ENCODE results near the gene SKI. TPM values are rescaled to one million over a fixed set of nuclear protein-coding genes. Genes with fewer than 3 reads are reported as not detected.
"Not testable (repeated sequence)": the region's sequence is repeated elsewhere in the genome, so short reads cannot be mapped to it uniquely, and the experiment has no call there.

SKI gene
- total RNA-seq, 1 experiment from 2014 or later: 38.2 TPM

GRCh38 chr1:2324553-2325366, 96.6 kb downstream of the SKI start:
- H3K27me3 Mint-ChIP-seq (ENCODE audit: insufficient read depth, unreplicated experiment): peaks cover 4% of the 10 kb centered on the region
- peaks cover 10% of the 10 kb centered on the region for H3K9me3 Mint-ChIP-seq (ENCODE audit: unreplicated experiment)
- H3K4me3 Mint-ChIP-seq (ENCODE audit: unreplicated experiment): no peak overlapping the region
- intact Hi-C loops (cut with micrococcal nuclease; ENCODE audit: unreplicated experiment): no loop called here
- BruUV-seq (replicated peaks): no TSS peak
- H3K27me3 ChIP-seq (replicated peaks; ENCODE audit: control insufficient read depth, insufficient read depth, low read length): no peaks in the 10 kb centered on the region
- TF ChIP-seq CTCF (IDR thresholded peaks at IDR 0.05; ENCODE audit: insufficient read depth in 1 of 2, low read depth in 1 of 2, low read length in 1 of 2, severe bottlenecking in 1 of 2, unreplicated experiment in 1 of 2): no peak
- ChIA-PET CTCF (no interaction called here), POLR2A (no interaction called here)
- no peak for DNase-seq
- H3K4me1 Mint-ChIP-seq (ENCODE audit: low read depth, unreplicated experiment): no peaks in the 10 kb centered on the region
- no peaks in the 10 kb centered on the region for H3K4me1 ChIP-seq
- no peak overlapping the region for H3K27ac Mint-ChIP-seq (ENCODE audit: unreplicated experiment)
- no peaks in the 10 kb centered on the region for H3K36me3 ChIP-seq (ENCODE audit: control insufficient read depth, insufficient read depth, low read length)
- H3K9me3 ChIP-seq: no peaks in the 10 kb centered on the region
- no peak overlapping the region for H3K4me3 ChIP-seq (ENCODE audit: low read depth, low read length)
- H3K36me3 Mint-ChIP-seq (ENCODE audit: insufficient read depth, unreplicated experiment): no peaks in the 10 kb centered on the region

- intact Hi-C loops (cut with micrococcal nuclease; ENCODE audit: unreplicated experiment): no loop called here
- no peak for DNase-seq
- no peaks in the 10 kb centered on the region for H3K36me3 Mint-ChIP-seq (ENCODE audit: insufficient read depth, unreplicated experiment)
- no peak overlapping the region for H3K4me3 Mint-ChIP-seq (ENCODE audit: unreplicated experiment)
- Histone ChIP-seq H3K9me3 (no peaks in the 10 kb centered on the region), H3K4me1 (0 out of 2 replicates have a peak, but pooled peaks cover 3% of the 10 kb centered on the region), H3K27me3 (replicated peaks; ENCODE audit: control insufficient read depth, insufficient read depth, low read length) (no peaks in the 10 kb centered on the region), H3K4me3 (ENCODE audit: low read depth, low read length) (no peak overlapping the region), H3K36me3 (ENCODE audit: control insufficient read depth, insufficient read depth, low read length) (no peaks in the 10 kb centered on the region)
- BruUV-seq (replicated peaks): no TSS peak
- peaks cover 4% of the 10 kb centered on the region for H3K27me3 Mint-ChIP-seq (ENCODE audit: insufficient read depth, unreplicated experiment)
- H3K4me1 Mint-ChIP-seq (ENCODE audit: low read depth, unreplicated experiment): no peaks in the 10 kb centered on the region
- POLR2A ChIA-PET: interaction anchor here (0.5 kb wide), 1 partner anchor 938 kb away, joined by 5 read pairs; no protein-coding TSS in a partner anchor
- H3K9me3 Mint-ChIP-seq (ENCODE audit: unreplicated experiment): peaks cover 10% of the 10 kb centered on the region
- CTCF ChIA-PET: no interaction called here
- no peak overlapping the region for H3K27ac Mint-ChIP-seq (ENCODE audit: unreplicated experiment)
- no peak for TF ChIP-seq CTCF (IDR thresholded peaks at IDR 0.05; ENCODE audit: insufficient read depth in 1 of 2, low read depth in 1 of 2, low read length in 1 of 2, severe bottlenecking in 1 of 2, unreplicated experiment in 1 of 2)
Observed at GRCh38 chr1:2326524-2326923, 98.4 kb downstream of the SKI start.

GRCh38 chr1:2327162-2327561, 99.0 kb downstream of the SKI start:
- CTCF ChIA-PET; H3K4me3 ChIP-seq (ENCODE audit: low read depth, low read length); H3K4me1 ChIP-seq; H3K4me3 Mint-ChIP-seq (ENCODE audit: unreplicated experiment); H3K36me3 ChIP-seq (ENCODE audit: control insufficient read depth, insufficient read depth, low read length); H3K36me3 Mint-ChIP-seq (ENCODE audit: insufficient read depth, unreplicated experiment); H3K4me1 Mint-ChIP-seq (ENCODE audit: low read depth, unreplicated experiment); DNase-seq; H3K27me3 Mint-ChIP-seq (ENCODE audit: insufficient read depth, unreplicated experiment); BruUV-seq (replicated peaks); H3K9me3 Mint-ChIP-seq (ENCODE audit: unreplicated experiment); intact Hi-C loops (cut with micrococcal nuclease; ENCODE audit: unreplicated experiment); H3K9me3 ChIP-seq; POLR2A ChIA-PET; H3K27me3 ChIP-seq (replicated peaks; ENCODE audit: control insufficient read depth, insufficient read depth, low read length); H3K27ac Mint-ChIP-seq (ENCODE audit: unreplicated experiment): not testable (repeated sequence)
